ENCODE results near the gene GCN1.

The GCN1 gene

DNA sequence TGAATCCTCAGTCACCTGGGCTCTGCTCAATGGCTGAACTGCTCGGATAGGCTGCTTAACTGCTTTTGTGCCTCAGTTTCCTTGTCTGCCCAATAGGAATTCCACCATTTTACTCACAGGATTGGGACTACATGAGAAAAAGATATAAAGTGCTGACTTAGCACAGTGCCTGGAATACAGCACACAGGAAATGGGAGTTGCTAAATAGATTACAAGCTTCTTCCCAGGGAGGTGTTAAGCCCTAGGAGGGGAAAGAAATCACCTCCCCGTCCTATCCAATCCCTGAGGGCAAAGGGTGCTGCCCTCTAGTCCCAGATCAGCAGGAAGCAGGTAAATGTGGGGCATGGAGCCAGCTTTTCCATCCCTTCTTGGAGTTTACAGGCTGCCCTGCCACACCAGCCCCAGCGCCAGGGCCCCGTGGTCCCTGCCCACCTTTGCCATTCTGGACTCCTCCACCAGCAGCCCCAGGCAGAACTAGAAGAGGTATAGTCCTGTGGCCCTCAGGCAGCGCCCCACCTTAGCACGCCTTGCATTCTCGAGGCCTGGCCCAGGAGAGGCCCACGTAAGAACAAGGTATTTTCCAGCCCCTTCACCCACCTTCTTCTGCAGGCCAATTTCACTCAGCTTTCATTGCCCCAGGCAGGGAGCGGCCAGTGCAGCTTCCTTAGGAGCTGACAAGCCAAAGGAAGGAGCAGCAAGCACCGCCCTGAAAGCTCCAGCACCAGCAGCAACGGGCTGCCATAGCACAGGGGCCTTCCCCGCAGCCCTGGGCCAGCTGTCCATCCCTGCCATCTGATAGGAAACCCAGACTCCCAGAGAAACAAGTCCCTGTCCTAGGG is 35.2 kb upstream of the GCN1 start:
- no peak for DNase-seq

DNA sequence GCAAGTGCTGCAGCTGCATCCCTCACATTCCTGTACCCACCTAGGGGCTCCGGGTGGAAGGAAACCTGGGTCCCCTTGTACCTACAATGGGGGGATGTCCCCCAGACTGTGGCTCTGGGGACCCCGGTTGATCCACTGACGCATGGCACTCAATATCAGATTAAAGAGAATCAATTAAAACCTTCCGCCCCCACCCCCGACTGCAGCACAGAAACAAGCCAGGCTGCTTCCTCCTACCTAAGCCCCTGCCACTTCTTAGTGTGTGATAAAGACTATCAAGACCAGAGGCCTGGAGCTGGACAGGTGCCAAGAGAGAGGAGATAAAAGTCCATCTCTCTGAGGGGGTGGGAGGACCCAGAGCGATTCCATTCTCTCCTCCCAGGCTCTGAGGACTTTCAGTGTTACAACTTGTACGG is 34.6 kb upstream of the GCN1 start:
- DNase-seq = no peak

DNA sequence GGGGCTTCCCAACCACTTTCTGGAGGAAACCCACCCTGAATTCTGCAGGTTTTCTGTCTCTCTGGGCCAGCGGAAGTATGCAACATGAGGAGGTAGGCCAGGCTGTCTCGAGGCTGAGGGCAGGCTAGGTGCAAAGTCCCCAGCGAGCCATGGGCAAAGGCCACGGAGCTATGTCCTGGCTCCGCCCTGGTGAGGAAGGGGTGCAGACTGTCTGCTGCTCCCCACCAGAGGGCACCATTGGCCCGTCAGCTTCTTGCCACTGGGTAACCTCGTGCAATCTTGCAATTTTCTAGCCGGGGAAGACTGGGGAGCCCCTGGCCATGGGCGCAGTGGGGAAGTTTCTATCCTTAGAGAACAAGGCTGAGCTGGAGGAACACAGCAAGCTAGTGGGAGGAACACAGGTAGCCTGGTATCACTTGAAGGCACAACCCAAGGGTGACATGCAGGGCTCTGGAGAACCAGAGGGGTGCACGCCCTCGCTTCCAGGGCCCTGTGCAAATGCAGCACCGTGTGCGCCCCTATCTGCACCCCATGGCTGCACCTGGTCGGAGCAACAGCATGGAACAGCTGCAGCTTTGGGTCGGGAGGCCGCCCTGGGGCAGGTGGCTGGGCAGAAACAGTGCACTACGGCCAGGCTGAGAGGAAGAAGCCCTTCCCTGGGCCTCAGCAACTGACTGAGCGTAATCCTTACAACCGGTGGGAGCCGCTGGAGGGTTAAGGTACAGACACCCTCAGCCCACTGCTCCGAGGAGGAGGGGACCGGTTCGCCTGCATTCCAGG is 34.0 kb upstream of the GCN1 start:
- peak; percentile 84 for DNase-seq

DNA sequence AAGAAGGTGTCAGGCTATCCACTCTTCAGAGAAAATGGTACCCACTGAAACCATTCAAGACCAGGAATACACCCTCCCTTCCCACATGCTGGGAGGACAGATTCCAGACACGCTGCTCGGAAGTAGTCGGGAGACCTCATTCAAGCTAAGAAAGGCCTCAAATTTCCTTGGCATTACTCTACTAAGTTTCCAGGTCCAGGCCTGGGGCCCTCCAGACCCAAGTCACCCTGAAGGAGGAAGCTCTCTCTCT is 33.5 kb upstream of the GCN1 start:
- DNase-seq = no peak

DNA sequence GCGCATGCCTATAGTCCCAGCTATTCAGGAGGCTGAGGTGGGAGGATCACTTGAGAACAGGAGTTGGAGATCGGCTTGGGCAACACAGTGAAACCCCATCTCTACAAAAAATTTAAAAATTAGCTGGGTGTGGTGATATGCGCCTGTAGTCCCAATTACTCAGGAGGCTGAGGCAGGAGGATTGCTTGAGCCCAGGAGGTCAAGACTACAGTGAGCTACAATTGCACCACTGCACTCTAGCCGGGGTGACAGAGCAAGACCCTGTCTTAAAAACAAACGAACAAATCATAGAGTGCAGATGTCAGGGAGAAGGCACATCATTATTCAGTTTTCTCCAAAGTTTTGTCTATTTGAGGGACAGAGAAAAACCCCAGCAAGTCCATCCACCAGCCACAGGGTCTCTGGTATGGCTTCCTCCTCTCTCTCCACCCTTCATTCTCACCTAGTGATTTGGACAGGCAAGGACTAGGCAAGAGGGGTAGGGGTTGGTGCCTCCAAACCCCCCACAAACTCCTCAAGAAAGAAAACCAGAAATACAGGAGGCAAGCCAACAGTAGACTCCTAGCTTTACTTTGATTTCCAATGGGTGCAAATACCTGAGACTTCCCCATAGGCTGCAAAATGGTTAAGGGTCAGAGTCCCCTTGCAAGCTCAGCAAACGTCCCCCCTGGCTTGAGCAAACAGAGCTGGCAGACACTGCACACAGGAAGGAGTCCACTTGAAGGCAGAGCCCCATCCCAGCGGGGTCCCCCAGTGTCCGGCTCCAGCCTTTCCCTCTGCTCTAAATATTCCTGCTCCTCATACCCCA is 32.9 kb upstream of the GCN1 start:
- no peak for DNase-seq

DNA sequence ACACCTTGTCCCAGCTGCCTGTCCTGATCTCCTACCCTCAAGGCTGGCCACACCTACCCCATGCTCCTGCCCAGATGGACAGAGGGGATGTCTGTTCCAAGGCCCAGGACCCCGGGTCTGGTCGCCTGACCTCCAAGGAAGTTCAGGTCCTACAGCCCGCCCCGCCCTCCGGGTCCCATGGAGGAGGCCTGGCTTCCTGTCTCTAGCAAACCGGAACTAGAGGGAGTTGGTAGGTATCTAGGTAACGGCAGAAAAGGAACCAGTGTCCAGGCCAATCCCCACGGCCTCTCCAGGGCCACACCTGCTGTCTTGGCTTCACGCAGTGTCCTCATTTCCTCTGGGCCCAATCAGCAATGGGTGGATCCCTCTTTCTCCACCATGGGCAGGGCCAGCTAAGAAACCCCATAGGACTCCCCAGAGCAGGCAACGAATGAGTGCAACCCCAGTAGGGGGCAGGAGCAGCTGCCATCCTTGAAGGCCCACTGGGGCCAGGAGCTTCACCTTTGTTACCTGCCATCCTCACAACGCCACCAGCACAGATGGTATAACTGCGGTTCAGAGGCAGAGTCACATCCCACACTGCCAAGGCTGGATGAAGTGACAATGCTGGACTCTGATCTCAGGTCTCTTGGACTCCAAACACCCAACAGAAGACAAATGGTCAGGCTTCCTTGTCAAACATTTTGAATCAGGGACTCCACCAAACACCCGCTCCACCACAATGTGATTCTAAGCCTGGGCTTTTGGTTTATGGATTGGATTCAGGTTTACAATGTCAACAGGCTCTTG is 31.5 kb upstream of the GCN1 start:
- no peak for DNase-seq

DNA sequence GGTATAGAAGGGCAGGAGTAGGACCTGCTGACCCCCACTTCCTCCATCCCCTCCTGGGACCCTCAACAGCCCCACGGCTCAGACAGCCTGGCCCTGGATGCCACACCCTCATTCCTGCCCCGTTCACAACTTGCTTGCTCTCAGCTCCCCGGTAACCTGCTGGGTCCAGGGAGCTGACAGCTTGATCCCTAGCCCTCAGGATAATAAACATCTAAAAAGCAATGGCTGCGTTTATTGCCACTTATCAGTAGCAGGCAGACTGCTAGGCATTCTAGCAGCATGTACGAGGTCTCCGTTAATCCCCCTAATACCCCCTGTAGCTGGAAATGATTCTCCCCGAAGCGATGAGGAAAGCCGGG is 30.7 kb upstream of the GCN1 start:
- no peak for DNase-seq

DNA sequence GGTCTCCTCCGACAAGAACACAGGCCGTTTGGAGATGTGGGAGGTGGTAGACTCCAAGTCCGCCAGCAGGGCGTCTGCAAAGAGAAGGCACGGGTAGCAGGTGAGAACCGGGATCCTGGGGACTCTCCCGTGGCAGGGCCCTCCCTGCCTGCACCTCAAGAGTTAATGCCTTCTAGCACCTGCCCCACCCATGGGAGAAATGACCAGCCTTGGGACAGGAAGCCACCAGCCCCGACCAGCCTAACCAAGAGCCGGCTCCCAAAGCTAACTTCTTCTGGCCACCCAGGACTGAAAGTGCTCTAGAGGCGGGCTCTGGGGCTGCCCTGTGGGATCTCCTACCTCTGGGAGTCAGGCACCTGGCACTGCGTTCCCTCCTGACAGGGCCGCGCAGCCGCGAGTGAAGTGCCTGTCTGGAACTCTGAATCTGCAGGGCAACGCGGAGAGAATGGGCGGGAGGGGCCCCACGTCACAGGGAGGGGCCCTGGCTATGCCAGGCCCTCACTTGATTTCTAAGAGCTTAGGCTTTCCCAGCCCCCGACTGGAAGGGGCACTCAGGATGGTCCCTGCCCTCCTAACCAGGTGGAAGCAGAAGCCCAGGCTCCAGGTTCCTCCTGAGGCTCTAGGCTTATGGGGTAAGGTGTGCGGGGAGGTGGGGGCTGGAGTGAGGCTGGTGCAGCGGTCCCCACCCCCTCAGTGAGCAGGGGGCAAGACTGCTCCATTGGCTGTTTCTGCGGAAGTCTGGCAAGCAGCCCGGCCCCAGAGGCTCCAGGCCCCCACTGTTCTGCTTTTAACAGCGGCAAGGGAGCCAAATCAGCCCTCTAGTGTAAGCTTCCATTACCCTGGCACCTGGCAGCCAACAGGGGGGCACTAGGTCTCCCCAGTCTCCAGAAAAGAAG is 30.0 kb upstream of the GCN1 start:
- DNase-seq = no peak

DNA sequence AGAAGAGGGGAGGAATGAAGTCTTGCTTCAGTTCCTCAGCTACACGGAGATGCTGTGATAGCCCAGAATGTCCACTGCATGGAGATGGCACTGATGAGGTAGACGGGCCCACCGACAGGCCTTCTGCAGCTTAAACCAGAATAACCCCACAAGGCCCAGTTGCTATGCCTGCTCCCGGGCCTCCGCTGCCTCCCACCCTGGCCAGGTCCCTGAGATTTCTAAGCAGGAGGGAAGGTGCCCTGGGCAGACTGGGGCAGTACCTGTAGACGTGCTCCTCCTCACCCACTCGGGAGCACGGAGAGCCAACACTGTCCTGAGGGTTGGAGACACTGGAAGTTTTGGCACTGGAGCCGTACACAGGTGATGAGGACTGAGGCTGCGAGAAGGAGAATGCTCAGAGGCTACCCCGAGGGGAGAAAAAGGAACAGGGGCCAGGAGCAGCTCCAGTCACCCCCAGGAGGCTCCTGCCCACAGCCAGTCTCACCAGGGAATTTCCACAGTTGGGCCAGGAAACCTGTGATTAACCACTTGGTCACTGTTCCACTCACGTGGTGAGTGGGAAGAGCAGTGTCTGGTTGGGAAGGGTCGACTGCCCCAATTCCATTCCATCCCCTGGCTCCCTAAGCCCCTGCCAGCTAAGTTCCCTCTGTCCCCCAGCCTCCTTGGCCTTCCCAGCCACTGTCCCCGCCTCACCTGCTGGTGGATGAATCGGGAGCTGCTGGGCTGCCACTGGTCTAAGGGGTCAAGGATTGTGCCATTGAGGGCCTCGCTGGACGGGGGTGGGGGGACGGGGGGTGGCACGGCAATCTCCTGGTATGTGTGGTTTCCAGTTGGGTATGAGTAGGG is 29.2 kb upstream of the GCN1 start:
- DNase-seq = no peak

DNA sequence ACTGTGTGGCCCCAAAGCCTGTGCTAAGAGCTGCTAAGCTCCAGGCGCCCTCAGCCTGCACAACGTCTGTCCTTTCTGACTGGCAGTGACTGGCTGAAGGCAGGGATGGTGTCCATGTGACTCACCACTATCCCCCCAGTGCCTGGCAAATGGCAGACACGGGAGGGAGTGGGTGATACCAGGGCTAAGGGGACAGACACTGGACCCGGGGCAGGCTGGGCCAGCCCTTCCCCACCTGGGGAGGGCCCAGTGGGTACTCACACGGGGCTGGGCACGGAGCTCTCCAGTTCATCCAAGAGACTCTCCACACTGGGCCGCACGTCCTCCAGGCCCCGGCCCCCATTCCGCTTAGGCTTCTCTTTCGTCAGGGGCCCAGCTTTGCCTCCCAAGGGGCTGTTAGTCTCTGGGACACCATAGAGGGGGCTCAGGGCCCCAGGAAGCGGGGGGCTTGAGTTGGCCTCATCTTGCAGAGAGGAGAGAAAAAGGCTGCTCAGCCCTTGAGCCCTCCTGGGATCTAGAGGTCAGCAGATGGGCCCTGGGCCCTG is 27.8 kb upstream of the GCN1 start:
- DNase-seq = no peak

DNA sequence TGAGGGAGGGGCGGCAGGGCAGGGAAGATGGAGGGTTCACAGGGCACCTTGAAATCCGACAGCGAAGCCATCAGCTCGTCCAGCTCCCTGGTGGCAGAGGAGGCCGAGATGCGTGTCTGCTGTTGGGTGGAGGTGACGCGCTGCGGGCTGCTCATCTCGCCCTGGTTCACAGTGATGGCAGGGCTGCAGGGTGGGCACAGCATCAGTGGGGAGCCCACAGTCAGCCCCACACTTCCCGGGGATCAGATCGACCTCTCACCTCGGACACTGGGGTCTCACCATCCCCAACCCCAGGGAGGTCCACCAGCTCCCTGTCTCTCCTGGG is 27.0 kb upstream of the GCN1 start:
- no peak for DNase-seq

DNA sequence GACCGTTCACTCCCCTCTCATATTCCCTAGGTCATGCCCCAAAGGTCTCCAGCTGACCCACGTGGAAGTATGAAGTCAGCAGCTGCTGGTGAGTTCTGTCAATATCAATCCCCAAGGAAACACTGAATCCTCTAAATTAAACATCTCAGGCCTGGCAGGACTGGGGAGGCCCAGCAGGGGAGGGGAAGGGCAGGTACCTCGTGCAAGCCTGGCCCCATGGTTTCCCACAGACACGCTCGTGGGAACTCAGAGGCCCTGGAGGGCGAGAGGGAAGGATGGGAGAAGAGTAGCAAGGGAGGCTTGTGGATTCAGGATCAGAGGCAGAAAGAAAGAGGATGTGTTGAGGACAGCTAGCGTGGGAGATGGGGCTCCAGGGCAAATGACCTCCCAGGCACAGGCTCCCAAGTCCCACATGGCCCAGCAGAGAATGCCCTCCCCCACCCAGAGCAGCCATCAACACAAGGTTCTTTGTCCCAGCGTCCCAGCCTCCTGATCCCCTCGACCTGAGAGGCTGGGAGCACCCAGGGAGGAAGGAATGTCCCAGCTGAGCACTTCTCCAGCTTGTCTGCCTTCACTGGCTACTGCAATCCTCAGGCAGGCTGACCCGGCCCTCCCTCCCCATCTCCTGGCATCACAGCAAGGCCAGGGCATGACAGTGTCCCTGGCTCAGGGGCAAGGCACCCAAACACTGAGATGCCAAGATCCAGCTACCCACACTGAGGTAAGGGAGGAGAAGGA is 26.5 kb upstream of the GCN1 start:
- DNase-seq = no peak

DNA sequence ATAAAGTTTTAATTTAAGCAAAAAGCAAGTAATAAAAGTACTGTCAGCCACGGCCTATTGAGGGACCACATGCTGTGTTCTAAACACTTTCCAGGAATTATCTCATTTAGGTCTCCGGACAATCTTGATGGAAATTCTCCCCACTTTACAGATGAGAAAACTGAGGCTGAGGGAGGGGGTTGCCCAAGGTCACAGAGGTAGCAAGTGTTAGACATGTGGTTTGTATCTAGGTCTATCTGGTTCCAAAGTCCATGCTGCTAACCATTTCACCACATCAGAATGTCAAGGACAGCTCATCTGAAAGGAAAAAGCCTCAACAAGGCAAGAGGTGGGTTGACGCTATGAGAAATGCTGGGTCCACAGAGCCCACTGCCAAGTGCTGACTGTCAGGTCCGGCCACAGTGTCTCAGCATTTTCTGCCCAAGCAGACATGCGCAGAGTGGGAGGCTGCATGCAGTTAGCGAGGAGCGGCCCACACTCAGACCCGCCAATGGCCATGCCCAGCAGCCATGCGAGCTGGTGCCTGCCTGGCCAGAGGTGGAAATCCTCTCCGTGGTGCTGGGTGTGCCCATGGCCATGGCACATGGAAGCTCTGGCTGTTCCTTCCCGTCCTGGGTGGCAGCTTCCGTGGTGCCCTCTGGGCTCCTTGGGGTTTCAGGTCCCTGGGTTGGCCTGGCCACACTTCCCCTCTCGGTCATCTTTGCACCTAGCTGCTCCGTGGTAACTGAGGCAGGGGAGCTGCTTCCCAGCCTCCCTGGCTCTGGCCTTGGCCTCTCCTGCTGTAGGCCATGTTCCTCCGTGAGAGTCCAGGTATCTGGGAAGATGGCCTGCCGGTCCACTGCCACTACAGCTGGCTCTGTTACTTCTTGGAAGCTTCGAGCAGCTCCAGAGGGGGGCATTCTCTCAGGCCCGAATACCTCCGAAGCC is 24.4 kb upstream of the GCN1 start:
- no peak for DNase-seq

DNA sequence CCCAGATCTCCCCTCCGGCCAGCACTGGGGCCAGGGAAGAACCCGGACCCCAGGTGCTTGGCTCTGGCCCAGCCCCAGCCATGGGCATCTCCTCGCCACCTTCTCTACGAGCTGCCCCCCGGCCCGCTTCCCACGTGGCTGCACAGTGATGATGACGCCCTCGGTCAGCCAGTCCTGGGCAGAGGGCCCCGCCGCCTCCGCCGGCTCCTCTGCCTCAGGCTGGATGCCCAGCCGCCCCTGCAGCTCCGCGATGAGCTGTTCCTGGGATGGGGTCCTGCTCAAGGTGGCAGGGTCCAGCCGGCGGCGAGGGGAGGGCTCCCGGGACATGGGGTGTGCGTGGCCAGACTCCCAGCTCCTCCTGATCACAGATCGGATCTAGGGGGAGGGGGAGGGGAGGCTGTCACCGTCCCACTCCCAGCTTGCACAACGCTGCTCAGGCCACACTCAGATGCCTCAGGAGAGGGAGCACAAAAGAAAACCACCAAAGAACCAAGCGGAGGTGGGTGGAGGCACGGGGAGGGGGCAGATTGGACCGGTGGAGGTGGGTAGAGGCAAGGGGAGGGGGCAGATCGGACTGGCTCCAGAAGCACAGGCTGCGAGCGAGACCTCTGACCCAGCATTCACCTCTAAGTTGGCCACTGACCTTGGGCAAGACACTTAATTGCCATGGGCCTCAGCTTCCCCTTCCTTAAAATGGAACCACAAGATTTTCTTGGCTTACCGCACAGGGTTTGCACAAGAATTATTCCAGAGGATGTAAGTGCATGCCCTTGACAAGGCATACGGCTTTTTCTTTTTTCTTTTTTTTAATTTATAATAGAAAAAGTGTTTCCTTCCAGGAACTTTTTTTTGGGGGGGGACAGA is 22.5 kb upstream of the GCN1 start:
- DNase-seq = no peak

DNA sequence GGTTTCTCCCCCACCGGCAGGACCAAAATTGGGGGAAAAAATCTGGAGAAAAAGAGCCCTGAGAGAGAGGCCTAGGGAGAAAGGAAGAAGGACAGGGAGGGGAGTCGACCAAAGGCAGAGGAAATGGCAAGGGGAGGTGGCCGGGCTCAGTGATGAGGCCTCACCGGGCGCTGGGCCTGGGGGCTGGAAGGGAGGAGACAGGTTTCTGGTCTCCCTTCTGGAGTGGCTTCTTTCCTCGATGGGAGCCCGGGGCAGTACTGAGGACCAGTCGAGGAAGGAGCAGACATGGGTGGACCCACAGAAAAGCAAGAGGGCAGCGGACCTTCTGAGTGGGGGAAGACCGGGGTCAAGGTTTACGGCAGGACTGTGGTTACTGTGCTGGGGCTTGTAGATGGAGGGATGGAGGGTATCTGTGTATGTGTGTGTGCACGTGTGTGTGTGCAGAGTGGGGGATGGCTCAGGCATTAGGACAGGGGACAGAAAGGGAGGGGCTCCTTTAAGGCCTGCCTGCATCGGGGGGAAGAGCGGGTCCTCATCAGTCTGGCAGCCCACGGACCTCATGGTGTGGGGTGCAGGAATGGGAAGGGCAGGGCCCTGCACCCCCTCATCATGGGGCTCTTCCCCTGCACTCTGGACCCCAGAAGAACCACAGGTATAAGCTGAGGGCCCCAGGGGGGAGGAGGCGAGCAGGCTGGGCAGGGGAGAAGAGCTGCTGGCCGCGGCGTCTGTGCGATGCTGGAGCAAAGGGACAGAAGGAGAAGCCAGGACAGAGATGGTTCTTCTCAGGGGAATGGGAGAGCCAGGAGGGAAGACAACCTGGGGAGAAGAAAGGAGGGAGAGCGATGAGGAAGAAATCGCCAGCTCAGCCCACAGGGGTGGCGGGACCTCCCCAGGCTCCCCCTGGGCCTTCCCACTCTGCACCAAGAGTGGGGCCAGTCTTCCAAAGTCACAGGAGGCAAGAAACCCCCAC is 21.5 kb upstream of the GCN1 start:
- no peak for DNase-seq

DNA sequence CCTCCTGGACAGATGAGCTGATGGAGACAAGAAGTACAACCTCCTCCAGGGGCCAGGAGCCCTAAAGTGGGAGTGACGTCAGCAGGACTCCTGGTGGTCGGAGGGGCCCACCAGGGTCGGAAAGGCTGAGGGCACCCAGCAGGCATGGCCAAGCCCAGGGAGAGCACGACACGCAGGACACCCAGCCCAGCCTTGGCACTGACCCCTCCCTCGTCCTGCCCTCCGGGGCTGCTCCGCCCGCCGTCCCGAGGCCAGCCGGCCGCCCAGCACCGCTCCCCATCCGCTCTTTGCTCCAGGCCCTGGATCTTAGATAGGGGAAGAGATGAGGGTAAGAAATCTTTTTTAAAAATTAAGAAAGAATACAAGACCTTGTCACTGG is 20.8 kb upstream of the GCN1 start:
- DNase-seq = no peak
